ENCODE results near the gene FBXO31. TPM values are rescaled to one million over a fixed set of nuclear protein-coding genes. Genes with fewer than 3 reads are reported as not detected.

Gene FBXO31
- total RNA-seq, 1 experiment from 2014 or later = 40.4 TPM

DNA sequence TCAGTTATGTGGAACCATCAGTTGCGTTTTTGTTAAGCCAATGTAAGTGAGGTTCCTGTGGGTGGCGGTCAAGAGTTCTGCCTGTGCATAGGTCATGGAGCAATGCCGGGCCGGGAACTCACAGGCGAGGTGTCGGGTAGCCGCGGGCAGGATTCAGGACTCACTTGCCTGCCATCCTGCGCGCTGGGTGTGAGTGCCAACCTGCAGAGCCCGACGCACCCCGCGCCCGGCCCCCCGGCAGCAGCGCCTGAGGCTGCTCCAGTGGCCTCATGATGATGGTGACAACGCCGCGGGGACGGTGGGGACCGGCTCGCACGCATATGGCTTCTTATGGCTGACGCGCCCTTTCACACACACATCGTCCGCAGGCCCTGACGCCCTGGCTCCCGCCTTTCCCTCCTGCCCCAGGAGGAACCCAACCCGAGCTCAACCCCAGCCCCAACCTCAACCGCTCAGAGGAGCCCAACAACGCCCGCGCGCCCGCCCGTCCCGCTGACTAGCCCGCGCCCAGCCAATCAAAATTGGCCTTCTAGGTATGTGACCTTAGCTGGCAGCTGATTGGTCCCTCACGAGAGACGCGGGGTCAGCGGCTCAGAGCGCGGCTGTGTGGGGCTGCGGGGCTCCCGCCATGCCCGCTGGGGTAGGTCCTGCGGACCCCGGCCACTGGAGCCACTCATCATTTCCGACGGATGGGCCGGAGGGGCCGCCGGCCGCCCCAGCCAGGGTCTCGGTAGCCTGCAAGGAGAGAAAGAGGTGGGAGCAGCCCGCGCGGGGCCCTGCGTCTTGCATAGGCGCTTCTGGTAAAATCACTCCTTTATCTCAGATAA lies 66.4 kb downstream of the FBXO31 start, which contains the start of gene C16orf95:
C16orf95 (minus strand) TSS at position 470 of the 827 bp plus-strand sequence; CDS start at position 320, 150 bp downstream.
- no peaks in the 10 kb centered on the region for H3K9me3 Mint-ChIP-seq (ENCODE audit: low read depth, unreplicated experiment)
- intact Hi-C loops (cut with micrococcal nuclease; ENCODE audit: unreplicated experiment) = loop anchor here (5.0 to 10.0 kb wide), 2 partner anchors 75 to 318 kb away; partner anchors contain the start of gene MAP1LC3B
- TF ChIP-seq, protein P1, sequence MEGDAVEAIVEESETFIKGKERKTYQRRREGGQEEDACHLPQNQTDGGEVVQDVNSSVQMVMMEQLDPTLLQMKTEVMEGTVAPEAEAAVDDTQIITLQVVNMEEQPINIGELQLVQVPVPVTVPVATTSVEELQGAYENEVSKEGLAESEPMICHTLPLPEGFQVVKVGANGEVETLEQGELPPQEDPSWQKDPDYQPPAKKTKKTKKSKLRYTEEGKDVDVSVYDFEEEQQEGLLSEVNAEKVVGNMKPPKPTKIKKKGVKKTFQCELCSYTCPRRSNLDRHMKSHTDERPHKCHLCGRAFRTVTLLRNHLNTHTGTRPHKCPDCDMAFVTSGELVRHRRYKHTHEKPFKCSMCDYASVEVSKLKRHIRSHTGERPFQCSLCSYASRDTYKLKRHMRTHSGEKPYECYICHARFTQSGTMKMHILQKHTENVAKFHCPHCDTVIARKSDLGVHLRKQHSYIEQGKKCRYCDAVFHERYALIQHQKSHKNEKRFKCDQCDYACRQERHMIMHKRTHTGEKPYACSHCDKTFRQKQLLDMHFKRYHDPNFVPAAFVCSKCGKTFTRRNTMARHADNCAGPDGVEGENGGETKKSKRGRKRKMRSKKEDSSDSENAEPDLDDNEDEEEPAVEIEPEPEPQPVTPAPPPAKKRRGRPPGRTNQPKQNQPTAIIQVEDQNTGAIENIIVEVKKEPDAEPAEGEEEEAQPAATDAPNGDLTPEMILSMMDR (IDR thresholded peaks at IDR 0.05; ENCODE audit: unreplicated experiment) = peak; percentile 42
- peak within 1 kb of the TSS; percentile 94 for H3K27ac Mint-ChIP-seq (ENCODE audit: unreplicated experiment)
- BruUV-seq (replicated peaks) = TSS peak; percentile 80
- H3K4me3 Mint-ChIP-seq (ENCODE audit: low read depth, unreplicated experiment) = peak within 1 kb of the TSS; percentile 98
- H3K27me3 Mint-ChIP-seq (ENCODE audit: unreplicated experiment) = no peaks in the 10 kb centered on the region
- CTCF ChIA-PET = interaction anchor here (0.6 to 2.4 kb wide), 7 partner anchors 10 to 1793 kb away, joined by 3 to 9 read pairs (median 4); partner anchors contain the start of gene FBXO31
- H3K36me3 Mint-ChIP-seq (ENCODE audit: insufficient read depth, unreplicated experiment) = peaks cover 28% of the 10 kb centered on the region
- peaks cover 14% of the 10 kb centered on the region for H3K4me1 Mint-ChIP-seq (ENCODE audit: low read depth, unreplicated experiment)
- DNase-seq = peak; percentile 98

DNA sequence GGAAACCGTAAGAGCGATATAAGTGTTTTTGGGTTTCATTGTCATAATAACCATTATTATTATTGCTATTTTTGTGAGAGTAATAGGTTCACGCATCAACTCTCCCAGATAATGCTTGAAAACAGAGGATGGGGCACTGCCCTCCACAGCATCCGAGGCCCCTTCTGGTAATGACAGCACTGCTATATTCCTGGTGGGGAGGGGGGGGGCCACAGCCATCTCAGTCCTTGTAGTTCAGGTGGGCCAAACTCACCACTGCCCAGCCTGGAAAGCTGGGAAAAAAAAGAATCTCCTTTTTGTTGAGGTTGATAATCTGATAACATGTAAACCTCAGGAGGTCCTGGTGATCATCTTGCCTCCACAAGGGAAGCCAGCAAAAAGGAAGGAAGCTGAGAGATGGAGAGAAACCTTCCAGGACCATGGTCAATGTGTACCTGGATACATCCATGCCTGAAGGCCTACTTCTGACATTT lies 67.1 kb downstream of the FBXO31 start:
- Mint-ChIP-seq H3K27me3 (ENCODE audit: unreplicated experiment) (no peaks in the 10 kb centered on the region), H3K27ac (ENCODE audit: unreplicated experiment) (peak overlapping the region; percentile 94), H3K4me3 (ENCODE audit: low read depth, unreplicated experiment) (peak overlapping the region; percentile 98), H3K9me3 (ENCODE audit: low read depth, unreplicated experiment) (no peaks in the 10 kb centered on the region), H3K36me3 (ENCODE audit: insufficient read depth, unreplicated experiment) (peaks cover 28% of the 10 kb centered on the region), H3K4me1 (ENCODE audit: low read depth, unreplicated experiment) (peaks cover 14% of the 10 kb centered on the region)
- no TSS peak for BruUV-seq (replicated peaks)
- intact Hi-C loops (cut with micrococcal nuclease; ENCODE audit: unreplicated experiment) = loop anchor here (5.0 to 10.0 kb wide), 2 partner anchors 76 to 318 kb away; partner anchors contain the start of gene MAP1LC3B
- no peak for DNase-seq
- CTCF ChIA-PET = interaction anchor here (0.9 to 2.4 kb wide), 3 partner anchors 67 to 693 kb away, joined by 3 to 9 read pairs (median 4); partner anchors contain the start of gene FBXO31
- TF ChIP-seq, protein P1 (IDR thresholded peaks at IDR 0.05; ENCODE audit: unreplicated experiment) = no peak

DNA sequence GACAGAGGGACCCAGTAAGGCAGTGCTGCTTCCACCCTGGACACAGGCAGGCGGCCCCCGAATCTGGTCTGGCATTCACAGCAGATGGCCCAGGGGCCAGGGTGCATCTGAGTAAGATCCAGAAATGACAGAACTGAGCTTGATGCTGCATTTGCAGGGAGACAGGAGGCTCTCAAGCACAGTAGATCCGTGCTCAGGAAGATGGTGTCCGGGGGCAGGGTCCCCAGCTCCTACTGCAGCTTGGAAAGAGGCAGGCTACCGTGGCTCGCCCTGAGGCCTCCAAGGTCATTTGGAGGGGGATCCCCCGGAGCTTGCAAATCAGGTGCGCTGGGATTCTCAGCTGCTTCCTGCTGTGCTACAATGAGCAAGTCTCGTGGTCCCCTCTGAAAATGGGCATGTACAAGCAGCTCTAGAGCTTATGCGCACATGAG lies 68.6 kb downstream of the FBXO31 start:
- intact Hi-C loops (cut with micrococcal nuclease; ENCODE audit: unreplicated experiment) = loop anchor here (5.0 to 10.0 kb wide), 2 partner anchors 77 to 320 kb away; partner anchors contain the start of gene MAP1LC3B
- Mint-ChIP-seq H3K9me3 (ENCODE audit: low read depth, unreplicated experiment) (no peaks in the 10 kb centered on the region), H3K36me3 (ENCODE audit: insufficient read depth, unreplicated experiment) (peaks cover 20% of the 10 kb centered on the region)

DNA sequence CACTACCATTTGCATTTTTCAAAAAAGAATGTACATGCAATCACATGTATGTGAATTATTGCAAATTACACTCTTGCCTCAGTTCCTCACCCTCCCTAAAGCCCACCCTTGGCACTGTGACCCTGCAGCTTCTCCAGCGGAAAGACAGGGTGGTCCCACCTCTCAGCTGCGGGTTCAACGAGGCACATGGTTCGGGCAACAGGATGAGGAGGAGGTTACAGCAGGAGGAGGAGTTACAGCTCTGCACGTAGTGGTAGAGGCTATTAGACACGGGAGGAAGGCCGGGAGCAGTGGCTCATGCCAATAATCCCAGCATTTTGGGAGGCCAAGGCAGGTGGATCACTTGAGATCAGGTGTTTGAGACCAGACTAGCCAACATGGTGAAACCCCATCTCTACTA lies 71.6 kb downstream of the FBXO31 start:
- Mint-ChIP-seq H3K4me3 (ENCODE audit: low read depth, unreplicated experiment) (no peak overlapping the region), H3K36me3 (ENCODE audit: insufficient read depth, unreplicated experiment) (peaks cover 5% of the 10 kb centered on the region), H3K27me3 (ENCODE audit: unreplicated experiment) (no peaks in the 10 kb centered on the region), H3K9me3 (ENCODE audit: low read depth, unreplicated experiment) (peaks cover 3% of the 10 kb centered on the region), H3K27ac (ENCODE audit: unreplicated experiment) (no peak overlapping the region), H3K4me1 (ENCODE audit: low read depth, unreplicated experiment) (no peaks in the 10 kb centered on the region)
- CTCF ChIA-PET = no interaction called here
- TF ChIP-seq, protein P1 (IDR thresholded peaks at IDR 0.05; ENCODE audit: unreplicated experiment) = no peak
- intact Hi-C loops (cut with micrococcal nuclease; ENCODE audit: unreplicated experiment) = loop anchor here (10.0 kb wide), 1 partner anchor 323 kb away; no protein-coding TSS in a partner anchor
- no TSS peak for BruUV-seq (replicated peaks)
- DNase-seq = no peak

More for the DNA sequence above, 68.6 kb downstream of the FBXO31 start:
- H3K4me1 Mint-ChIP-seq (ENCODE audit: low read depth, unreplicated experiment) = peaks cover 14% of the 10 kb centered on the region
- no peak overlapping the region for H3K27ac Mint-ChIP-seq (ENCODE audit: unreplicated experiment)
- H3K4me3 Mint-ChIP-seq (ENCODE audit: low read depth, unreplicated experiment) = no peak overlapping the region
- DNase-seq = no peak
- CTCF ChIA-PET = no interaction called here
- TF ChIP-seq, protein P1 (IDR thresholded peaks at IDR 0.05; ENCODE audit: unreplicated experiment) = no peak
- BruUV-seq (replicated peaks) = no TSS peak
- H3K27me3 Mint-ChIP-seq (ENCODE audit: unreplicated experiment) = no peaks in the 10 kb centered on the region
